ENCODE measurements around the gene RNF208.

- TF ChIP-seq RAD21 (conservative IDR thresholded peaks at IDR 0.05), result no peak
- TF ChIP-seq TAF1 (IDR thresholded peaks at IDR 0.05; ENCODE audit: low read depth), result no peak
- no peak for TF ChIP-seq EP300 (conservative IDR thresholded peaks at IDR 0.05; ENCODE audit: poor library complexity, severe bottlenecking)
- TF ChIP-seq POLR2AphosphoS5 (IDR thresholded peaks at IDR 0.05), result no peak
- TF ChIP-seq CTCF (IDR thresholded peaks at IDR 0.05; ENCODE audit: poor library complexity, severe bottlenecking), result no peak
Measured at GRCh38 chr9:137251490-137252268, 29.6 kb upstream of the RNF208 start.
